ENCODE measurements around the gene GCNA. TPM values are rescaled to one million over a fixed set of nuclear protein-coding genes. Genes with fewer than 3 reads are reported as not detected.

GCNA gene
- total and polyA plus RNA-seq, 2 experiments from 2014 or later: 1.2 to 1.5 TPM

DNA sequence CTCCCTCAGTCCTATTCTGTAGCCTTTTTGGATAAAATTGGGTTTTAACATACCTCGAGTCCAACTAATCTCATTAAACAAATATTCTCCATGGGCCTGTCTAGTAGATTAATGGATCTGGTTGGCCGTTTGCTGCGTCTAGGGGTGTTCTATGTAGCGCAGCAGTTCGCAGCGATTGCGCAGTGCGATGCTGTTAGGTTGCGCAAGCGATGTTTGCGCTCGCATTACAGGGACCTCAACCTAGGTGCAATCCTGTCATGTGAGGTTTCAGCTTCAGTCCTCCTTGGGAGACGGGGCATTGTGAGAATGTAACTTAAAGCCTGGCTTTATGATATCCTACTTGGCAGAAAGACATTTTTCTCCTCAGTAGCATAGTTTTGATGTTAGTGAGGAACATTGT lies 31.4 kb upstream of the GCNA start:
- no peak for ATAC-seq
- H3K4me2 ChIP-seq: no peak overlapping the region
- H3K9me3 Mint-ChIP-seq: no peaks in the 10 kb centered on the region
- H3K79me2 ChIP-seq (replicated peaks; ENCODE audit: insufficient read depth): peaks cover 78% of the 10 kb centered on the region
- H3K36me3 ChIP-seq (ENCODE audit: insufficient read depth): peaks cover 21% of the 10 kb centered on the region; the same call in 1 of the 2 replicates
- H3K4me1 ChIP-seq (ENCODE audit: insufficient read depth): peaks cover 12% of the 10 kb centered on the region
- H3K4me3 Mint-ChIP-seq: no peak overlapping the region
- H3K4me1 Mint-ChIP-seq: peaks cover 26% of the 10 kb centered on the region
- DNase-seq (ENCODE audit: low spot score): no peak
- H3K27me3 Mint-ChIP-seq (ENCODE audit: insufficient read depth, low read depth, poor library complexity): peaks cover 4% of the 10 kb centered on the region
- H3K27ac Mint-ChIP-seq: no peak overlapping the region
- H3K9me2 ChIP-seq (ENCODE audit: insufficient read depth): no peaks in the 10 kb centered on the region
- H4K20me1 ChIP-seq (replicated peaks; ENCODE audit: insufficient read depth): peaks cover 19% of the 10 kb centered on the region
- no peaks in the 10 kb centered on the region for H3K27me3 ChIP-seq (ENCODE audit: insufficient read depth)
- H3F3A ChIP-seq (replicated peaks; ENCODE audit: low read depth): no peaks in the 10 kb centered on the region
- H2AFZ ChIP-seq: no peak overlapping the region
- H3K27ac ChIP-seq (ENCODE audit: low read depth): no peak overlapping the region
- no peak overlapping the region for H3K4me3 ChIP-seq
- no peak for TF ChIP-seq JUNB (IDR thresholded peaks at IDR 0.05; ENCODE audit: unreplicated experiment)
- peaks cover 61% of the 10 kb centered on the region for H3K36me3 Mint-ChIP-seq (ENCODE audit: low read depth)

GRCh38 chrX:71547339-71547738 lies 30.9 kb upstream of the GCNA start:
- H3K27ac ChIP-seq (ENCODE audit: low read depth): no peak overlapping the region
- peaks cover 17% of the 10 kb centered on the region; the same call in 1 of the 2 replicates for H3K36me3 ChIP-seq (ENCODE audit: insufficient read depth)
- TF ChIP-seq CTCF (conservative IDR thresholded peaks at IDR 0.05; ENCODE audit: low read depth in 2 of 2) (peak; percentile 19 to 40; a peak in 2 of 4 replicates), NANOG (IDR thresholded peaks at IDR 0.05; ENCODE audit: borderline replicate concordance) (no peak)
- no peak overlapping the region for H3K4me2 ChIP-seq
- Mint-ChIP-seq H3K27me3 (ENCODE audit: insufficient read depth, low read depth, poor library complexity) (peaks cover 4% of the 10 kb centered on the region), H3K36me3 (ENCODE audit: low read depth) (peaks cover 61% of the 10 kb centered on the region), H3K27ac (no peak overlapping the region), H3K4me1 (peaks cover 23% of the 10 kb centered on the region; the same call in 2 of the 3 replicates), H3K4me3 (no peak overlapping the region), H3K9me3 (no peaks in the 10 kb centered on the region)
- peaks cover 15% of the 10 kb centered on the region; the same call in 1 of the 2 replicates for H4K20me1 ChIP-seq (replicated peaks; ENCODE audit: insufficient read depth)
- peaks cover 75% of the 10 kb centered on the region for H3K79me2 ChIP-seq (replicated peaks; ENCODE audit: insufficient read depth)
- no peak overlapping the region for H3K4me3 ChIP-seq
- H3K27me3 ChIP-seq (ENCODE audit: insufficient read depth): no peaks in the 10 kb centered on the region
- no peak overlapping the region for H2AFZ ChIP-seq
- DNase-seq (ENCODE audit: low spot score): peak; percentile 38
- no peaks in the 10 kb centered on the region for H3K9me2 ChIP-seq (ENCODE audit: insufficient read depth)
- peaks cover 12% of the 10 kb centered on the region for H3K4me1 ChIP-seq (ENCODE audit: insufficient read depth)
- H3F3A ChIP-seq (replicated peaks; ENCODE audit: low read depth): no peaks in the 10 kb centered on the region
- peak; percentile 63 for ATAC-seq

DNA sequence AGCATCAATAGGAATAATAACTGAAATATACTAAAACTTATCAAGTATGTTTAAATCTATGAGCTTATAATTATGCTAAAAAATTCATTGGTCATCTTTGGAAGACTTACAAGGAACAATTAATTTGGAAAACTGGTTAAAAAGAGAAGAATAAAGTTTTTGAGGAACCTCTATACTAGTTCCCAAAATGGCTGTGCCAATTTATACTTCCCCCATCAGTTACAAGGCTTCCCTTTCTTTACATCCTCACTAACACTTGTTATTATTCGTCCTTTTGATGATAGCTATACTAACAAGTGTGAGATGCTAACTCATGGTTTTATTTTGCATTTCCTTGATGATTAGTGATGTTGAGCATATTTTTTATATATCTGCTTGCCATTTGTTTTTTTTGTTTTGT lies 28.3 kb upstream of the GCNA start:
- no peak overlapping the region for H3K27ac Mint-ChIP-seq
- peaks cover 58% of the 10 kb centered on the region for H3K36me3 Mint-ChIP-seq (ENCODE audit: low read depth)
- Histone ChIP-seq H3K27ac (ENCODE audit: low read depth) (no peak overlapping the region), H3F3A (replicated peaks; ENCODE audit: low read depth) (no peaks in the 10 kb centered on the region), H2AFZ (no peak overlapping the region), H3K9me2 (ENCODE audit: insufficient read depth) (no peaks in the 10 kb centered on the region), H3K27me3 (ENCODE audit: insufficient read depth) (no peaks in the 10 kb centered on the region), H3K4me3 (no peak overlapping the region), H3K4me2 (no peak overlapping the region), H4K20me1 (replicated peaks; ENCODE audit: insufficient read depth) (0 out of 2 replicates have a peak, but pooled peaks cover 6% of the 10 kb centered on the region), H3K36me3 (ENCODE audit: insufficient read depth) (peaks cover 19% of the 10 kb centered on the region; the same call in 1 of the 2 replicates), H3K4me1 (ENCODE audit: insufficient read depth) (peaks cover 12% of the 10 kb centered on the region), H3K79me2 (replicated peaks; ENCODE audit: insufficient read depth) (peaks cover 57% of the 10 kb centered on the region)
- H3K9me3 Mint-ChIP-seq: no peaks in the 10 kb centered on the region
- H3K4me3 Mint-ChIP-seq: no peak overlapping the region
- peaks cover 4% of the 10 kb centered on the region for H3K27me3 Mint-ChIP-seq (ENCODE audit: insufficient read depth, low read depth, poor library complexity)
- no peak for DNase-seq (ENCODE audit: low spot score)
- H3K4me1 Mint-ChIP-seq: peaks cover 11% of the 10 kb centered on the region; the same call in 2 of the 3 replicates
- ATAC-seq: no peak
- TF ChIP-seq ZNF114 (CRISPR knock-in tag; IDR thresholded peaks at IDR 0.05): no peak
- no peak for TF ChIP-seq REST (IDR thresholded peaks at IDR 0.05; ENCODE audit: unreplicated experiment)
- TF ChIP-seq JUNB (IDR thresholded peaks at IDR 0.05; ENCODE audit: unreplicated experiment): no peak
- TF ChIP-seq, protein P1, sequence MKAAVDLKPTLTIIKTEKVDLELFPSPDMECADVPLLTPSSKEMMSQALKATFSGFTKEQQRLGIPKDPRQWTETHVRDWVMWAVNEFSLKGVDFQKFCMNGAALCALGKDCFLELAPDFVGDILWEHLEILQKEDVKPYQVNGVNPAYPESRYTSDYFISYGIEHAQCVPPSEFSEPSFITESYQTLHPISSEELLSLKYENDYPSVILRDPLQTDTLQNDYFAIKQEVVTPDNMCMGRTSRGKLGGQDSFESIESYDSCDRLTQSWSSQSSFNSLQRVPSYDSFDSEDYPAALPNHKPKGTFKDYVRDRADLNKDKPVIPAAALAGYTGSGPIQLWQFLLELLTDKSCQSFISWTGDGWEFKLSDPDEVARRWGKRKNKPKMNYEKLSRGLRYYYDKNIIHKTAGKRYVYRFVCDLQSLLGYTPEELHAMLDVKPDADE (IDR thresholded peaks at IDR 0.05): no peak
- TF ChIP-seq STAT1 (IDR thresholded peaks at IDR 0.05; ENCODE audit: unreplicated experiment): no peak
- TF ChIP-seq NANOG (IDR thresholded peaks at IDR 0.05; ENCODE audit: borderline replicate concordance): no peak
- no peak for TF ChIP-seq EZH2phosphoT487 (IDR thresholded peaks at IDR 0.05; ENCODE audit: unreplicated experiment)
- no peak for TF ChIP-seq ZNF331 (CRISPR knock-in tag; IDR thresholded peaks at IDR 0.05; ENCODE audit: low read depth)
- no peak for TF ChIP-seq EZH2 (IDR thresholded peaks at IDR 0.05; ENCODE audit: low read depth, unreplicated experiment)
- no peak for TF ChIP-seq CTCF (conservative IDR thresholded peaks at IDR 0.05; ENCODE audit: low read depth in 2 of 2)

All from GM23338 (cell line).